GM18502 (cell line): ENCODE results near the gene SLC39A6.
"Not testable (repeated sequence)": the region's sequence is repeated elsewhere in the genome, so short reads cannot be mapped to it uniquely, and the experiment has no call there.

Experiments used
- ATAC-seq: cut with Tn5 transposase; IDR thresholded peaks from one replicate; pipeline ENCODE4 v1.9.1; 2021; ENCODE audit warnings: mild to moderate bottlenecking; ENCODE audit not compliant: unreplicated experiment, poor library complexity

The SLC39A6 gene

DNA sequence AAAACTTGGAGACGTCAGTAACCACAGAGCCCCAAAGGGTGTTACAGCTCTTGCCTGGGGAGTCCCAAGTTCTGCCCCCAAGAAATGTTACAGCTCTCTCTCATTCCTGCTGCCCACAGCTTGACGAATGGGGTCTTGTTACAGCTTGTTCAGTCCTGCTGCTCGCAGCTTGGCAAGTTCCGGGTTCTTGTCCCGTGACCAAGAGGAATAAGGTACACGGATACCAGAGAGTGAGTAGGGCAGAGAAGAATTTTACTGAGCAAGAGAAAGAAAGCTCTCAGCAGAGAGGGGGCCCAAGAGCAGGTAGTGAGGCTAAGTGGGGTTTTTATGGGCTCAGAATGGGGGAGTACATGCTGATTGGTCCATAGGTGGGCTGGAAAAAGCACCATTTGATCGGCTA is 27.2 kb downstream of the SLC39A6 start:
- ATAC-seq: no peak

DNA sequence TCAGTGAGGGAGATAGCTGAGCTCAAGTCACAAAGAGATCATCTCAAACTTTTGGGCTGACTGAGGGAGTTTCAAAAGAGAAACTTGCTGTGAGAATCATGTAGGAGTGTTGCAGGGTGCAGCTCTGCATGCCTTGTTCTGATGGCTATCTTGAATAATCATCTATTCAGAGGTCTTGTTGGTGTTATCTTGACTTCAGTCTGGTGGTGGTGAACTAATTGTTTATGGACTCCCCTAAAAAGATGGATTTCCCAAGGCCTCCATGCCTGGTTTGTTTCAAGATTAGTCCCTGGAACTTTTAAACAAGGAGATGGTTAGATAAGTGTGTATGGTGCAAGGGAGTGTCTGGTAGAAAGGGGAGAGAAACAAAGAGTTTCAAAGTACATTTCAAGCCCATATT is 29.8 kb downstream of the SLC39A6 start:
- ATAC-seq: no peak

DNA sequence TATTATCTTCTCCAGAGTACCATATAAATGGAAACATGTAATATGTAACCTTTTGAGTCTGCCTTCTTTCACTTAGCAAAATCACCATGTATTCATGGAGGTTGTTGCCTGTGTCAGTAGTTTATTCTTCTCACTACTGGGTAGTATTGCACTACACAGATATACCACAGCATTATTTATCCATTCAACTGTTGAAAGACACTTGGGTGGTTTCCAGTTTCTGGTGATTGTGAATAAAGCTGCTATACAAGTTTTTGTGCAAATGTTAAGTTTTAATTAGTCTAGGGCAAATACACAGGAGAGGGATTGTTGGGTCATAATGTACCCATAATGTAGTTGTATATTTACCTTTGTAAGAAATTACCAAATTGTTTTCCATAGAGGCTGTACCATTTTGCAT is 32.2 kb downstream of the SLC39A6 start:
- no peak for ATAC-seq

DNA sequence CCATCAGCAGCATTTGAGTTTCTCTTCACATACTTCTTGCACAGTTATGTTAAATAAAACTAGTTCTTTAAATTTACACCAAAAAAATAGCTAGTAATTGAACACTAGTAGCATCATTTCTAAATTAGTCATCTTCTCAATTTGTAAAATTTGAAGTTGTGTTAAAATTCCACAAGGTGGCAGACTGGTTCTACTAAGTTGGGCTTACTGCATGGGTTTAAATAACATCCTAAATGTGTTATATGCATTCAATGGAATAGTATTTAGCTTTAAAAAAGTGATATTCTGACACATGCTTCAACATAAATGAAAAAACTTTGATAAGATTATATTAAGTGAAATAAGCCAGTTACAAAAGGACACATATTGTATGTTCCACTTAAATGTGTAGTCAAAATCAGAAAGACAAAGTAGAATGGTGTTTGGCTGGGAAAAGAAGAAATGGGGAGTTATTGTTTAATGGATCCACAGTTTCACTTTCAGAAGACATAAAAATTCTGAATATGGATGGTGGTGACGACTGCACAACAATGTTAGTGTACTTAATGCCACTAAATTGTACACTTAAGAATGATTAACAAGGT is 33.1 kb downstream of the SLC39A6 start:
- ATAC-seq: no peak

DNA sequence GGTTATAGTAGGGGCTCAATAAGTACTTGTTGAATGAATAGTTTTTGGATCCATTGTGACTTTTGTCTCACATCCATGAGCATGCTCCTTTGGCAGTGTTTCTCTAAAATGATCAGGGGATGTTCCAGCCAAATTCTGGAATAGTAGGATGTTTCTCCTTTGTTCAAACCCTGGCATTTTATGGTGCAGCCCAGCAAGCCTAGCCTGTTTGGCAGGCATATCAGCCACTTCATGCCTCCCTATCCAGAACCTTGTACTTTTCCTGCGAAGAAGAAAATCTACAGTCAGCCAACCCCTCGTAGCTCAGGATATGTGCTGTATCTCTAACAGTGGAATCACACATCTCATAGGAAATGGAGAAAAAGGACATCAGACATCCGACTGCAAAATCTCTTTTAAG is 34.7 kb downstream of the SLC39A6 start:
- ATAC-seq: no peak

DNA sequence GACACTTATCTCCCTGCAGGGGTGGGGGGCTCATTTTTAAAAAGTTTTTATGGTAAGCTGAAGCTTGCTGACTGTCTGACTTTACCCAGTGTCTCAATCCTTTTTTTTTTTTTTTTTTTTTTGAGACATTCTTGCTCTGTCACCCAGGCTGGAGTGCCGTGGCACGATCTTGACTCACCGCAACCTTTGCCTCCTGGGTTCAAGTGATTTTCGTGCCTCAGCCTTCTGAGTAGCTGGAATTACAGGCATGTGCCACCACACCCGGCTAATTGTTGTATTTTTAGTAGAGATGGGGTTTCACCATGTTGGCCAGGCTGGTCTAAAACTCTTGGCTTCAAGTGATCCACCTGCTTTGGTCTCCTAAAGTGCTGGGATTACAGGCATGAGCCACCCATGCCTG is 37.0 kb downstream of the SLC39A6 start:
- not testable (repeated sequence) for ATAC-seq

DNA sequence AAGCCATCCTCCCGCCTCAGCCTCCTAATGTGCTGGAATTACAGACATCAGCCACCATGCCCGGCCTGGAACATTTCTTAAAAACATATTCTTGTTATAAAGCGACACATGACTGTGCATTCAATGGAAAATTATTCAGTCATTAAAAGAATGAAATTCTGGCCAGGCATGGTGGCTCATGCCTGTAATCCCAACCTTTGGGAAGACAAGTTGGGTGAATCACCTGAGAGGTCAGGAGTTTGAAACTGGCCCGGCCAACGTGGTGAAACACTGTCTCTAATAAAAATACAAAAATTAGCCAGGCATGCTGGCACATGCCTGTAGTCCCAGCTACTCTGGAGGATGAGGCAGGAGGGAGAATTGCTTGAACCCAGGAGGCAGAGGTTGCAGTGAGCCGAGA is 40.1 kb downstream of the SLC39A6 start:
- no peak for ATAC-seq

DNA sequence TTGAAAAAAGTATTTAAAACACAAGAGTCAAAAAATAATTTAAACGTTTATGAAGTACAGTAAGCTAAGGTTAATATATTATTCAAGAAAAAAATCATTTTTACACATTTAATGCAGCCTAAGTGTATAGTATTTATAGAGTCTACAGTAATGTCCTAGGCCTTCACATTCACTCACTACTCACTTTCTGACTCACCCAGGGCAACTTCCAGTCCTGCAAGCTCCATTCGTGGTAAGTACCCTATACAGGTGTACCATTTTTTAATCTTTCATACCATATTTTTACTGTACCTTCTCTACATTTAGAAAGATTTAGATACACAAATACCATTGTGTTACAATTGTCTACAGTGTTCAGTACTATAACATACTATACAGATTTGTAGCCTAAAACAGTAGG is 40.9 kb downstream of the SLC39A6 start:
- no peak for ATAC-seq

DNA sequence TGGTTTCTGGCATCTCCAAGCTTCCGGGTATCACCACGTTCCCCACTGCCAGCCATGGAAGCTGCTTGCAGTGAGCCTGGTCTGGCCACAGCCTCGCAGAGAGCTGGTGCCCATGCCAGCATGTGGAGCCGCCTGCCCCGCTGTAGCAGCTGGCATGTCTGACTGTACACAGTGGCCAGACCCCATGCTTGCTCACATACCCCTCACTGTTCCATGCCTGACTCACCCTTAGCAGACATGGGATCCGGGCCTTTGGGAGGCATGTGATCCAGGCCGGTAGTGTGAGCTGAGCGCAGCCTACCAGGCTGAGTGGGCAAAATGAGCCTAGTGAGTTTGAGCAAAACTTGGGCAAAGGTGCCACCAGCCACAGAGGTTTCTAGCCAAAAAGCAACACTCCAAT is 43.0 kb downstream of the SLC39A6 start:
- no peak for ATAC-seq

DNA sequence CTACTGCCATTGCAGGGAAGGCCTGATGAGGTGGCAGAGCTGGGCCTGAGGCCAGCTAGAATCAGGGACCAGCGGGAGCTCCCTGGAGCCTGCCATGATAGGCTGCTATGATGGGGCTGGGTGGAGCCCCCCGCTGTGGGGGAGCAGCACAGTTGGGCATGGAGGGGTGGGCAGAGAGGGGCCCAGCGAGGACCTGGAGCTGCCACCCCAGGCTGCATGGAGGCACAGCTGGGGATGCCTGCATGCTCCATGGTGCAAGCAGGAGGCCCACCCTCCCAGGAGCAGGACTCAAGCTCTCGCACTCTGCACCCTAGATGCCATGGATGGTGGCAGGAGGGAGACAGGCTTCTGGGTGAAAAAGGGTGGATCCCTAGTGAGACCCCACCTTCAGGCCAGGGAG is 43.9 kb downstream of the SLC39A6 start:
- ATAC-seq: no peak

DNA sequence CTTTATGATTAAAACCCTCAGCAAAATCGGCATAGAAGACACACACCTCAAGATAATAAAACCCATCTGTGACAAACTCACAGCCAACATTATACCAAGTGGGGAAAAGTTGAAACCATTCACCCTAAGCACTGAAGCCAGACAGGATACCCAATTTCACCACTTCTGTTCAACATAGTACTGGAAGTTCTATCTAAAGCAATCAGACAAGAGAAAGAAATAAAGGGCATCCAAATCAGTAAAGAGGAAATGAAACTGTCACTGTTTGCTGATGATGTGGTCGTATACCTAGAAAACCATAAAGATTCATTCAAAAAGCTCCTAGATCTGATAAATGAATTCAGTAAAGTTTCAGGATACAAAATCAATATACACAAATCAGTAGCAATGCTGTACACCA is 45.4 kb downstream of the SLC39A6 start:
- no peak for ATAC-seq

DNA sequence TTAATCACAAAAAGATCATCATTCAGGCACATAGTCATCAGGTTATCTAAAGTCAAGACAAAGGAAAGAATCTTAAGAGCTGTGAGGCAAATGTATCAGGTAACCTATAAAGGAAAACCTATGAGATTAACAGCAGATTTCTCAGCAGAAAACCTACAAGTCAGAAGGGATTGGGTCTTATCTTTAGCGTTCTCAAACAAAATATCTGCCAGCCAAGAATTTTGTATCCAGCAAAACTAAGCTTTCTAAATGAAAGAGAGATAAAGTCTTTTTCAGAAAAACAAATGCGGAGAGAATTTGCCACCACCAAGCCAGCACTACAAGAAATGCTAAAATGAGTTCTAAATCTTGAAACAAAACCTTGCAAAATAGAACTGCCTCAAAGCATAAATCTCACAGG is 48.0 kb downstream of the SLC39A6 start:
- ATAC-seq: not testable (repeated sequence)

DNA sequence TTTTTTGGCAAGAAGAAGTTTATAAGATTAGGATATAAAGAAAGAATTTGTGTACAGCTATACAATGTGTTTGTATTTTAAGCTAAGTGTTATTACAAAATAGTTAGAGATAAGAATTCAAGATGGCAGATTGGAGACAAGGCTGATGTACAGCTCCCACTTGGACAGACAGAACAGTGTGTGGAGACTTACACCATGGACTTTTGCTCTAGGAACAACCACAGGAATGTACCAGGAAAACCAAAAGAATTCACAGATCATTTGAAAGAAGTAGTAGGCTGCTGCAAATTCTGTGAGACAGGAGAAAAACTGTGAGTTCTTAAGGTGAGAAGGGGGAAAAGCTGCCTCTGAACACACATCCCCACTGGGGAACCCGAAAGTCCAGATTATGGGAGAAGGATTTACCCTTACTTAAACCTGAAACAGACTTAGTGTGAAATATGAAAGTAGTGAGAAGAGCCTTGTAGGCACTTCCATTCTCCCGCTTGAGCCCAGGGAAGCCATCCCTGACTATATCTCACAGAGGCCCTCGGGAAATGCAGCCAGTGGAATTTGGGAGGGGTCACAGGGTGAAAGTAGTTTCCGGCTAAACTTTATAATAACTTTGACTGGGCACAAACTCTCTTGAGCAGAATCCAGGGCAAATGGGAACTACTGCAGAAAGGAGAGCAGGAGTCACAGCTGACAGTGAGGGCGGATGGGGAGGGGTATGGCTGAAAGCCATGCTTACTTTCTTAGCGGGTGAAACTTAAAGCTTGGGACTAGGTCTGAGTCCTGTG is 50.2 kb downstream of the SLC39A6 start:
- no peak for ATAC-seq

DNA sequence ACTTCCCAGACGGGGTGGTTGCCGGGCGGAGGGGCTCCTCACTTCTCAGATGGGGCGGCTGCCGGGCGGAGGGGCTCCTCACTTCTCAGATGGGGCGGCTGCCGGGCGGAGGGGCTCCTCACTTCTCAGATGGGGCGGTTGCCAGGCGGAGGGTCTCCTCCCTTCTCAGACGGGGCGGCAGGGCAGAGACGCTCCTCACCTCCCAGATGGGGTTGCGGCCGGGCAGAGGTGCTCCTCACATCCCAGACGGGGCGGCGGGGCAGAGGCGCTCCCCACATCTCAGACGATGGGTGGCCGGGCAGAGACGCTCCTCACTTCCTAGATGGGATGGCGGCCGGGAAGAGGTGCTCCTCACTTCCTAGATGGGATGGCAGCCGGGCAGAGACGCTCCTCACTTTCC is 51.4 kb downstream of the SLC39A6 start:
- ATAC-seq: not testable (repeated sequence)

DNA sequence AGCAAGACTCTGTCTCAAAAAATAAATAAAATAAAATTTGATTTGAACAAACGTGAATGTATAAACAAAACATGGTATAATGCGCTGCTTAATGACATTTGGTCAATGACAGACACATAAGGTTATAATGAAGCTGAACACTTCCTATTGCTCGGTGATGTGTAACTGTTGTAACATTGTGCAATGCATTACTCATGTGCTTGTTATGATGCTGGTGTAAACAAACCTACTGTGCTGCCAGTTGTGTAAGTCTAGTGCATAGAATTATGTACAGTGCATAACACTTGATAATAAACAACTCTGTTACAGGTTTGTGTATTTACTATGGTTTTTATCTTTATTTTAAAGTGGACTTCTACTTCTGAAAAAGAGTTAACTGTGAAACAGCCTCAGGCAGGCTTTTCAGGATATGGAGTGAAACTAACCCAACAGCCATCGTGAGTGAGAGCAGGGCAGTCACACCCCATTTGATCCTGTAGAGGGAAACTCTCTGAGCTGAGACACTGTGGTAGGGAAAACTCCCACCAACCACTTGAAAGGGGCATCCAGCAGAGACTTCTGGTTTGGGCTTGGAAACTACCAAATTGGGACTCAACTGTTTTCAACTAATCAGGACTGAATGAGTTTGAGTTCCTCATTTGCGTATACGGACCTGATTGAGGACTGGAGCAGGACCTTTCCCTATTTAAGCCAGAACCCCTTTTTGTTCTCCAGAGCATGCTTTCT is 53.1 kb downstream of the SLC39A6 start:
- ATAC-seq: peak; percentile 79

DNA sequence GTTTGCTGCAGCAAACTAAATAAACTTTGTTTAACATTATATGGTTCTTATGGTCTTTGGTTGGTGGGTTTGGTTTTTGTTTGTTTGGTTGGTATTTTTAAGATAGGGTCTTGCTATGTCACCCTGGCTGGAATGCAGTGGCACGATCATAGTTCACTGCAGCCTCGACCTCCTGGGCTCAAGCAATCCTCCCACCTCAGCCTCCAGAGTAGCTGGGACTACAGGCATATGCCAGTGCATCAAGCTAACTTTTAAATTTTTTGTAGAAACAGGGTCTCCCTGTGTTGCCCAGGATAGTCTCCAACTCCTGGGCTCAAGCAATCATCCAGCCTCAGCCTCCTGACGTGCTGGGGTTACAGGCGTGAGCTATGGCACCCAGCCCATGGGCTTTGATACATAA is 54.7 kb downstream of the SLC39A6 start:
- ATAC-seq: no peak

DNA sequence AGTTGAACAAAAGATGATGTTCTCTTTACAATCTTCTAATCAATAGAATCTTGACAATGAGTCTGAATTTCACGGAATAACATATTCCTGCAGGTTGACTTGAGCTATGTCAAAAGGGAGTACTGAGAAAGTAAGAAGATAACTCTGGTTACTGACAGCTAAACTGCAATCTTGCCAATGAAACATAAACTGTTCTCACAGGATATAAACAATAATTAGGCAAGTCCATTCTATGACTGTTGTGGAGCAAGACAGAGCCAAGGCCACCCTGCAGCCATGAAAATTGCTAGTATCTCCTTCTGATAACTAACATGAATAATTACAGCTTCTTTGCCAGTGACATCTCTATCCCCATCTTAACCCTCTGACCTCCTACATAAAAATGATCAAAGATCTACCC is 55.5 kb downstream of the SLC39A6 start:
- ATAC-seq: no peak

DNA sequence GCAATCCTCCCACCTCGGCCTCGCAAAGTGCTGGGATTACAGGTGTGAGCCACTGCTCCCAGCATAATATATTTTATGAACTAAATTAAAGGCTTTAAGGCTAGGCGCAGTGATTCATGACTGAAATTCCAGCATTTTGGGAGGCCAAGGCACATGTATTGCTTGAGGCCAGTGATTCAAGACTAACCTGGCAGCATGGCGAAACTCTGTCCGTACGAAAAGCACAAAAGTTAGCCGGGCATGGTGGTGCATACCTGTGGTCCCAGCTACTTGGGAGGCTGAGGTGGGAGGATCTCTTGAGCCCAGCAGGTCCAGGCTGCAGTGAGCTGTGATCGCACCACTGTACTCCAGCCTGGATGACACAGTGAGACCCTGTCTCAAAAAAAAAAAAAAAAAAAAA is 56.7 kb downstream of the SLC39A6 start:
- ATAC-seq: not testable (repeated sequence)

DNA sequence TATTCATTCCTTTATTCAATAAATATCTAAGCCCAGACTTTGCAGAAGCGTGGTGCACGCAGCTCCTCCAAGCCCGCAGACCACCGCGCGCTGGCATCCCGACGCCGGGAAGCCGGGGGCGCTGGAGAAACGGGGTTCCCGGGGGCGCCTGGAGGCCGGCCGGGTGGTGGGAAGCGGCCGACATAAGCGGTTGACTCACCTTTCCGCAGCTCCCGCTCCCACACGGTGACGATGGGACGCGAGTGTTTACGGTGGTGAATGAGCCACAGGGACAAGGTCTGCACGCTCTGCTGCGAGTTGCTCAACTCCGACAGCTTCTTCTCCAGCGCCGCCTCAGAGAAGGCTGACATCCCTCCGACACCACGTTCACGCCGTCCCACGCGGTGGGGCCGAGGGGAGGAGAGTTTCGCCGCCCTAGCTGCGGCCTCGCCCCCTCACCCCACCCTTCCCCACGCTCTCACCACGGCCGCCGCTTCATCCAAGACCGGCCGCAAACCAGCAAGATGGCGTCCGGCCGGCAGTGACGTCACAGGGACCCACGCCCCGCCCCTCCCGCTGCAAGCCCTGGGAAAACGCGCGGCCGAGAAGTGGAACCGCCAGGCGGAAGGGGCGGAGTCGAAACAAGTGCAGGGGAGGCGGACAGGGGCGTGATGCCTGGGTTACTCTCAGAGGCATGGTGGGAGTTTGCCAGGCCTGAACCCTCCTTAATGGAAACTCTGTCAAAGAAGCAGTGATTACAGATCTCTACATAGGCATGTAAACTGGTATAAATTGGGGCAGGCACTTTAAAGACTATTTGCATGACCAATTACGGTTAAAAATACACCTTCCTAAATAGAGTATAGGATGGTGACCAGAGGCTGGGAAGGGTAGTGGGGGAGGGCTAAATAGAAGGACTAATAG is 61.8 kb downstream of the SLC39A6 start, which contains the start of gene RPRD1A:
Gene RPRD1A, minus strand, starts transcription at position 505 of the 903 bp plus-strand sequence. Its CDS starts 155 bp downstream, at position 350.
- peak; percentile 96 for ATAC-seq

DNA sequence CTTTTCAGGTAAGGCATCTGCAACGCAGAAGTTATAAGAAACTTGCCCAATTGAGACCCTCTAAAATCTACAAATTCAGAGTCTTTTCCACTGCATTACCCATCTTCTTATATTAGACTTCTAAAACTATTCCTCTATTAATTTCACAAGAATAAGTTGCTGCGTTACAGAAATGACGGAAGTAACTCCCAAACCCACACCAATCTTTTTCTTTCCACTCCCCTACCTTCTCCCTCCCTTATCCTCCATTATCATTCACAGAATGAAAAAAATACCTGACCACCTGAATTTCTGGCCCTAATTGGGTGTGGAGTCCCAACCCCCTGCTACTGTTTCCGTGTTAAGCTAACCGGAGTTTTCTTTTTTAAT is 62.5 kb downstream of the SLC39A6 start:
- ATAC-seq: peak; percentile 3
